ENCODE measurements around the gene DDX10. TPM values are rescaled to one million over a fixed set of nuclear protein-coding genes. Genes with fewer than 3 reads are reported as not detected.
"Not testable (repeated sequence)": the region's sequence is repeated elsewhere in the genome, so short reads cannot be mapped to it uniquely, and the experiment has no call there.

DDX10 gene
- total RNA-seq, 2 experiments from 2014 or later = 58.1 to 60.4 TPM

GRCh38 chr11:108802492-108802891, 137.6 kb downstream of the DDX10 start:
- POLR2A ChIA-PET = no interaction called here
- CTCF ChIA-PET = no interaction called here

- ChIA-PET CTCF (no interaction called here), POLR2A (no interaction called here)
Observed at GRCh38 chr11:108803776-108804175, 138.9 kb downstream of the DDX10 start.

GRCh38 chr11:108804511-108804910, 139.6 kb downstream of the DDX10 start:
- ChIA-PET CTCF (no interaction called here), POLR2A (no interaction called here)

DNA sequence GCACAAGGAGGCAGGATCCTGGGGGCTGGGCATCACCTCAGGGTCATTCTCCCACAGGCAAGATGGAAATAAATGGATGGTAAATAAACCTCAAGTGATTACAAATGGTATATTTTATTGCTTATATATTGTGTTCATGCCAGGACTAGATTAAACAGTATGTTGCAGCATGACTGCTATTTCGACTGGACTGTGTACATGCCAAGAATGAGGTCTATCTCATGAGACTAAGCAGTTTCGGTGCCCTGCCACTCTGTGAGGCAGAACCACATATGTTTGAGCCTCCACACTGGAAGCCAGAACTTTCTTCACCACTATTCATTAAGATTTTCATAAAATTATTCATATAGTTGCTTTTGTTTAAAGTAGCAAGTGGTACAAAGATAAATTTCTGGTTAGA, 140.2 kb downstream of the DDX10 start:
- ChIA-PET POLR2A (no interaction called here), CTCF (no interaction called here)

DNA sequence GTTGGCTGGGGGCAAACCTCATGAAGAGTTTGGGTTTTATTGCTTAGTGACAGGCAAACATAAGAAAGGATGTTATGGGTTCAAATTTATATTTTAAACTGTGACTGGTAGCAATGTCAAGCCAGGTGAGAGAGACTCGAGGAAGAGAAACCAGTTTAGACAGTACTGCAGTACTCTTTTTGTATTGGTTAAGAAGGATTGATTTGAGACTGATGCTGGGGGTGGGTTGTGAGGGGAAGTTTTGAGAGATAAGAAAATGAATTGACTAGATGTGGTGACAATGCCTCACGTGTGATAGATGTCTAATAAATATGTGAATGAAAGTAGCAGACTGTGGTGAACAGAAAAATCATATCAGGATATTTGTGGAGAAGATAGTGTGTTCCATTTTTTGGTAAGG, 142.4 kb downstream of the DDX10 start:
- ChIA-PET POLR2A (no interaction called here), CTCF (no interaction called here)

DNA sequence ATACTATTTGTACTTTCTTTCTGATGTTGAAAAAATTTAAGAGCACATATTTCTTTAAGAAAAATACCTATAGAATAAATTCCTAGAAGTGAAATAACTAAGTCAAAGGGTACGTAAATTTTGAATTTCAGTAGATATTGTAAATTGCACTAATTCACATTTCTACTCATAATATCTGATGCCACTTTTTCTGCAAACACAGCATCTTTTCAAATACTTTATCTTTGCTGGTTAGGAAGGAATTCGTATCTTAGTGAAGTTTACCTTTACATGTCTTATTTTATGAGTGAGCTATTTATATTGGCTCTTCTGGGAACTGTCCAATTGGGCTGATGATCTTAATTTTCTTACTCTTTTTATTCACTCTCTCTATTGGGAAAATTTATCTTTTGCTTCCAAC, 148.2 kb downstream of the DDX10 start:
- ChIA-PET CTCF (no interaction called here), POLR2A (no interaction called here)

DNA sequence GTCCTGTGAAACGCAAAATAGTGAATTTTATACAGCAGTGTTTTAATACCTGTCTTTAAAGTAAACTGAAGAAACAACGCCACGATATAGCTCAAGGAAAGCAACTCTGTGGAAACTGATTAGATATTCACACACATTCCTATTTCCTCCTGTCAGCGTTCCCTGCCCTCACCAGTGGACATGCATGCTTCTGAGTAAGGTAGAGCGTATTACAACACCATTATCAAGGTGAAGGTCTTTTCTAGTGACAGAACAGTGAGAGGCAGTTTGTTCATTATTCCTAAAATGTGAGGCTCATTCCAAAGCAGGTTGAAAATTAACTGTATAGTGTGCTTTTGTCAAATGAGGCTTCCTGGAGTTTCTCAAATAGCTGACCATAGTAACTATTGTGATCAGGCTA, 153.1 kb downstream of the DDX10 start:
- ChIA-PET CTCF (no interaction called here), POLR2A (no interaction called here)

DNA sequence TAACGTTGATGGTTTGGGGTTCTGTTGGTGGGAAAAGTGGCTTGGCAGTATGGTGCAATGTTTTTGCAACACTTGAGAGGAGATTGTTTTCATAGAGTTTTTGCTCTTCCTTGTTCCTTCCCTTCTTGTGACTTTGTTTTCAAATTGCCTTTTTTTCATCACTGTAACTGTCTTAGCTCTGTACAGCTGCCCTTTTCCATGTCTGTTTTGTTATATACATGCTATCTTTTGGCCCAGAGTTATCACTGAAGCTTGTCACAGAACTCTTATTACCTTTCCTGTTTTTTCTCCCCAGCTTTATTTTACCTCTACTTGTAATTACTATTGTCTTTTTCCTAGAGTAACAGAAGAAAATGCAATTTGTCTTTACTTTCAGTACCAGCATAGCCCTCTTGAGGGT, 154.1 kb downstream of the DDX10 start:
- CTCF ChIA-PET = no interaction called here
- POLR2A ChIA-PET = no interaction called here

- CTCF ChIA-PET = no interaction called here
- POLR2A ChIA-PET = no interaction called here
Observed at GRCh38 chr11:108819957-108820356, 155.1 kb downstream of the DDX10 start.

DNA sequence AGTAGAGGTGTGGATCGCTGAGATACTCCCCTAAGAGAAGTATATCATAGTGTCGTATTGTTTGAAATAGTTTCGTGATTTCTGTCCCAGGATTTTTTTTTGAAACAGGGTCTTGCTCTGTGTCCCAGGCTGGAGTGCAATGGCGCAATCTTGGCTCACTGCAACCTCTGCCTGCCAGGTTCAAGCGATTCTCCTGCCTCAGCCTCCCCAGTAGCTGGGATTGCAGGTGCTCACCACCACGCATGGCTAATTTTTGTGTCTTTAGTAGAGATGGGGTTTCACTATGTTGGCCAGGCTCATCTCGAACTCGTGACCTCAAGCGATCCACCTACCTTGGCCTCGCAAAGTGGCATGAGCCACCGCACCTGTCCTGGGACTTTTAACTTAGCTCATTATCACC, 159.1 kb downstream of the DDX10 start:
- POLR2A ChIA-PET, CTCF ChIA-PET: not testable (repeated sequence)

GRCh38 chr11:108824545-108824944, 159.7 kb downstream of the DDX10 start:
- CTCF ChIA-PET = no interaction called here
- POLR2A ChIA-PET = no interaction called here

DNA sequence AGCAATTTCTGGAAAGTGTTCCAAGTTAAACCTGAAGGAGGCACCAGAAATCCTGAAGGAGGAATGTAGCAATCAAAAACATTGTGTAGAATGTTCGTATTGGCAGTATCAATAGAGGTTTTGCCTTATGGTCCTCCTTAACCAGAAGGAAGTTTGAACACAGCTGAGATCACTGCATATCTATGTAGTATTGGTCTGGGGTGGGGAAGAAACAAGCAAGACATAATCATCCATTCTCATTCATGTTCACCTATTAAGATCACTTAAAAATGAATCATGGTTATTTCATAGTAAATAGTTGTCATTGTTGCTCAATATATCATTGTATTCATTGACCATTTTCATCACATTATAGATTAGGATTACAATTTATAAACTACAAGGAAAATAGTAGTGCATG, 160.5 kb downstream of the DDX10 start:
- POLR2A ChIA-PET = no interaction called here
- CTCF ChIA-PET = no interaction called here

GRCh38 chr11:108826136-108826535, 161.3 kb downstream of the DDX10 start:
- CTCF ChIA-PET = no interaction called here
- POLR2A ChIA-PET = no interaction called here

GRCh38 chr11:108835624-108836023, 170.8 kb downstream of the DDX10 start:
- POLR2A ChIA-PET = no interaction called here
- CTCF ChIA-PET = no interaction called here

DNA sequence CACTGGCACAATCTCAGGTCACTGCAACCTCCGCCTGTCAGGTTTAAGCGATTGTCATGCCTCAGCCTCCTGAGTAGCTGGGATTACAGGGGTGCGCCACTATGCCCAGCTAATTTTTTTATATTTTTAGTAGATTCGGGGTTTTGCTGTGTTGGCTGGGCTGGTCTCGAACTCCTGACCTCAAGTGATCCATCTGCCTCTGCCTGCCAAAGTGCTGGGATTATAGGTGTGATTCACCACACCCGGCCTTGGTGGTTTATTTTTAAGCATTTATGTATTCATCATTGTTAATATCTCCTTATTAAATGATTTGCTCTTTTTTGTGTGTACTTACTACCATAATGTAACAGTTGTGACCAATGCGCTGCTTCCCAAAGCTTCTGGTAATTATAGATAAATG, 171.7 kb downstream of the DDX10 start:
- POLR2A ChIA-PET = no interaction called here
- CTCF ChIA-PET = no interaction called here

GRCh38 chr11:108838102-108838791, 173.4 kb downstream of the DDX10 start:
- POLR2A ChIA-PET = interaction anchor here (0.6 kb wide), 1 partner anchor 299 kb away, joined by 3 read pairs; no protein-coding TSS in a partner anchor
- CTCF ChIA-PET = no interaction called here

GRCh38 chr11:108838792-108839105, 173.9 kb downstream of the DDX10 start:
- CTCF ChIA-PET = no interaction called here
- POLR2A ChIA-PET = interaction anchor here (0.6 kb wide), 1 partner anchor 298 kb away, joined by 3 read pairs; no protein-coding TSS in a partner anchor

- CTCF ChIA-PET = interaction anchor here (1.5 kb wide), 1 partner anchor 8 kb away, joined by 3 read pairs; no protein-coding TSS in a partner anchor
- POLR2A ChIA-PET = no interaction called here
Observed at GRCh38 chr11:108846009-108846408, 181.1 kb downstream of the DDX10 start.

DNA sequence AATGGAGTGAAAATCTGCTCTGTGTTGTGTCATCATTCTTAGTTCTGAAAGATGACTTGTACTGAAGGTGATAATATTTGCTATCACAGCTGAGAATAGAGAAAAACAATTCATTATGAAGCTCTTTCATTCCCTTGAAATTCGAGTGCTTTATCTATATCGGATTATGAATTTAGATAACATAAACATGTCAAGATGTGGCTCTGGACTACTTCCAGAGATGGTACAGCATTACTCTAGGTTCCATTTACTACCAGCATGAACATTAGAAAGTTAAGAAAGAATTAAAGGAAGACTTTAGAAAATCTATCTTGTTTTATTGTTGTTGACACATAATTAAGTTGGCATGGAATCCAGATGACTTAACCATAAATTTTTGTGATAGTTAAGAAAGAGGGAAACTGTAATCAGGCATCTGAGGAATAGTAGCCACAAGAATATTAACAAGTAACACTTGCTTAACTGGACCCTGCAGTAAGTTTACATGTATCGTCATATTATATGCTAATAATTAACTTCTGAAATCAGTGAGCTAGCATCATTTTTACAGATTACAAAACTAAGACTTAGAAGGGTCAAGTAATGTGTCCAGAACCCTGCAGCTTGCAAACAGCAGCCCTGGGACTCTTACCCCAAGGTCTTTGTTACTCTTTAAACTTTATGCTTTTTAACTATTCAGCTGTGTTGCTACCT, 182.6 kb downstream of the DDX10 start:
- ChIA-PET POLR2A (no interaction called here), CTCF (no interaction called here)

DNA sequence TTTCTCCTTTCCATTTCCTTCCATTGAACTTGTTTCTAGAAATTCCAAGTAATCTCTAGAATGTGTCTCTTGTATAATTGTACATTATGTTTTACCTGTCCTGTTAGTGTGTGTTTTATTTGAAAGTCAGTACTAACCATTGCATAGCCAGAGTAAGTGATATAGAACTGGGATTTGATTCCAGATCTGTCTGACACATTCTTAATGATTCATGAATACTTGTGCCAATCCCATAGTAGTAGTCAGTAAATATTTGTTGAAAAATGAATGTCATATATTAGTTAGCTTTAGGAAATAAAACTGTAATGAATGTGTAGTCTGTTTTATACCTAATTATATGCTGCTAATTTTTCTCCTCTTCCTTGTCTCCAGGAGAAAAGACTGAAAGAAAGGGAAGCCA, 186.9 kb downstream of the DDX10 start:
- CTCF ChIA-PET = no interaction called here

DNA sequence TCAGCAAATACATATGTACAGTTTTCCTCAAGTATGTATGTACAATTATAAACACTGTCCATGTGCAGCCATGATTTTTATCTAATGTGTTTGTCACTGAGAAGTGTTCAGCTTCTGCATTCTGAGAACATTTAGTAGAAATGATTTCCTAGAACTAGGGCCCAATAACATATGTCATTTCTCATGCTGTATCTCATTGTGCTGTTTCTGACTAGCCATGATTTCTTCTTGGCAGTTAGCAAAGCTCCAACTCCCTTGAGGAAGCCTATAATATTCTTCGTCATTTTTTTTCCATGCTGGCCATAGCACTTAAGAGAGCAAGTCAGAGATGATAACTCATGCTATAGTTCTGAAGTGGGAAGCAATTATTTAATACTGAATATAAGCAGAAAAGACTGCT, 187.8 kb downstream of the DDX10 start:
- ChIA-PET CTCF (no interaction called here), POLR2A (no interaction called here)

More for the DNA sequence above, 186.9 kb downstream of the DDX10 start:
- POLR2A ChIA-PET = no interaction called here

- CTCF ChIA-PET = no interaction called here
- POLR2A ChIA-PET = no interaction called here
Observed at GRCh38 chr11:108853151-108853550, 188.3 kb downstream of the DDX10 start.
